ENCODE measurements around the gene FLAD1. TPM values are rescaled to one million over a fixed set of nuclear protein-coding genes. Genes with fewer than 3 reads are reported as not detected.

The FLAD1 gene
- total RNA-seq, 1 experiment from 2014 or later, result 58.4 TPM

DNA sequence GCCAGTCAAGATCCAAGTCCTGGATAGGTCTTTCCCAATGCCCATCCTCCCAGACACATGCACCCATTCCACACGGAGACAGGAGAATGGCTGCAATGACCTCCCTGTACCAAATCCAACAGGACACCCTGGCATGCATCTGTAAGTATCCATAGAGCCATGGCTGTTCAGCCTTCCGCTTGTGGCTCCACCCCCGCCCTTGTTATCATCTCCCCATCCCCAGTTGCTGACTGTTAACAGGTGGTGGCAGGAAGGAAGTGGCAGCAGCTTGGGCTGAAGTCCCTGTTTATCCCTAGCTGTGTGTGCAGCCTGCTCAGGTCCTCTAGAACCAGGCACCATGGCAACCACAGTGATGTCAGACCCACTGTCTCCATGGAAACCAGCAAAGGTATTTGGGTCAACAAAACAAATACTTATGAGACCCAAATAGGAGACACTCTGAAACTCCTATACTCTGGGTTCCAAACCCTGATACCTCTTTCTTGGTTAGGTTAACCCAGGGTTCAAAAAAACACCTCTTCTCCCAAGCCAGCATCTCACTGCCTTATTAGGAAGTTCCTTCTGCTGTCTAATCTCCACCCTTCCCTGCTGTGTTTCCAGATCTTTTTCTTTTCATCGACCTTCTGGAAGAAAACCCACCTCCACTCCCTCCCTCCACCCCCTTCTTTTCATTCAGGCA, 28.0 kb upstream of the FLAD1 start:
- H3K9me3 ChIP-seq (ENCODE audit: control insufficient read depth in 1 of 2, insufficient read depth in 1 of 2, low read depth in 1 of 2, low read length in 2 of 2), result no peaks in the 10 kb centered on the region
- TF ChIP-seq SRF (IDR thresholded peaks at IDR 0.05; ENCODE audit: low read depth) (0 out of 2 replicates have a peak, but pooled peaks have one; percentile 45), FOSL1 (IDR thresholded peaks at IDR 0.05; ENCODE audit: low read depth) (no peak)
- no TSS peak for BruUV-seq (replicated peaks)

DNA sequence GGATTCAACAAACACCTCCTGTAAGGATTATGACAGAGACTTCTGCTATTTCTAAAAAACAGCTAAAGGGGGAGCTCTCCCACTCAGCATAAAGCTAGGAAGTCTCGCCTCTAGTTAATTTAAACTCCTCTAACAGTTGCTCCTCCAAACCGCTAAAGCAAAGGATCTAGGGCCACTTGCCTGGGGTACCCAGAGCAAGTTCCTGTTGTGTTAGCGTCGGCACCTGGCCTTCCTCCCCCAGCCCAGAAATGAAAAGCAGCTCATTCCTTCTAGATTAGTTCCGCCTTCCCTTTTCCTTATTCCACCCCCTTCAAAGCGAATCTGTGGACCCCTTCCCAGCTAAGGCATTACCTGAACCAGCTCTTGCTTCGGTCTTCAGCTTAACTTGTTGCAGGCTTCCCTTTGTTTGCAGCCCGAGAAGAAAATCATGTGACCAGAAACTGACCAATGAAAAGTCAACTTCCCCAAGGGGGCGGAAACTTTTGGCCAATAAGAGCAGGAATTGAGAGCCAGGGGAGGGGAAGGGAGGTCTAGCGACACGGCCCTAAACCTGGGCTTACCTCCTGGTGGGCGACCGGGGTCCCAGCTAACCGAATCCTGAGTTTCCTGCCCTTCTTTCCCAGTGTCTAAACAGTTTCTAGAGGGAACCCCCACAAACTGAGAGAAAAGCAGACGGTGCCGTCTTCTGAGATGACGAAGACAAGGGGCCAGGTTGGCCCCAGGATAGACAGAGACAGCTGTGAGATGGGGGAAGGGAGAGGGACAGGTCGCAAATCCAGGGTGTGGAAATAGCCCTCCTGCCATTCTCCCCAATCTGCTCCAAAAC, 27.2 kb upstream of the FLAD1 start, which contains the start of gene PBXIP1:
TSS of gene PBXIP1 (minus strand) at position 382 of the 826 bp plus-strand sequence. CDS start 2,378 bp downstream, outside the sequence.
- H3K27me3 ChIP-seq (ENCODE audit: insufficient read depth, low read length), result no peaks in the 10 kb centered on the region
- DNase-seq (ENCODE audit: low read depth, low spot score) (peak; percentile 80), ATAC-seq (peak; percentile 88)
- no peak within 1 kb of the TSS for H2AFZ ChIP-seq (ENCODE audit: low read depth, low read length, poor library complexity, severe bottlenecking)
- no peaks in the 10 kb centered on the region for H3K9me3 ChIP-seq (ENCODE audit: control insufficient read depth in 1 of 2, insufficient read depth in 1 of 2, low read depth in 1 of 2, low read length in 2 of 2)
- ChIA-PET CTCF (interaction anchor here (0.8 to 1.3 kb wide), 6 partner anchors 18 to 409 kb away, joined by 3 to 5 read pairs (median 4); partner anchors contain the start of gene ADAM15), POLR2A (interaction anchor here (0.8 to 2.4 kb wide), 3 partner anchors 12 to 17 kb away, joined by 4 to 10 read pairs (median 9); partner anchors contain the start of gene SHC1), RAD21 (ENCODE audit: low non-redundant PET in 1 of 2, low total read pairs in 2 of 2, uncharacterized antibody in 2 of 2, unreplicated experiment in 2 of 2) (interaction anchor here in 1 of 2 experiments (1.0 kb wide), 1 partner anchor 95 kb away, joined by 4 read pairs; the partner anchor contains the start of gene ADAM15)
- intact Hi-C loops (cut with micrococcal nuclease), result no loop called here
- H3K4me2 ChIP-seq (ENCODE audit: low read length), result peak within 1 kb of the TSS; percentile 87
- no peaks in the 10 kb centered on the region for H3K9me2 ChIP-seq (ENCODE audit: insufficient read depth)
- peak within 1 kb of the TSS; percentile 56 for H3K9ac ChIP-seq (ENCODE audit: low read length)
- peak within 1 kb of the TSS; percentile 5; the same call in 1 of the 2 replicates for H3K27ac ChIP-seq (ENCODE audit: low read depth, low read length)
- peaks cover 9% of the 10 kb centered on the region for H3K79me2 ChIP-seq (ENCODE audit: insufficient read depth, low read length)
- peaks cover 18 to 40% of the 10 kb centered on the region in 2 experiments for H3K4me1 ChIP-seq (ENCODE audit: control insufficient read depth in 1 of 2, insufficient read depth in 2 of 2, low read length in 2 of 2)
- no peaks in the 10 kb centered on the region for H4K20me1 ChIP-seq (ENCODE audit: insufficient read depth)
- peaks cover 3 to 13% of the 10 kb centered on the region in 2 experiments; a peak in 2 of 4 replicates for H3K36me3 ChIP-seq (ENCODE audit: control insufficient read depth in 1 of 2, insufficient read depth in 2 of 2, low read length in 2 of 2)
- BruUV-seq (replicated peaks), result no TSS peak
- H3K4me3 ChIP-seq (replicated peaks in 1 of 2; ENCODE audit: low read depth in 1 of 2, low read length in 2 of 2), result peak within 1 kb of the TSS; percentile 60 to 62
- TF ChIP-seq ELF1 (IDR thresholded peaks at IDR 0.05; ENCODE audit: borderline replicate concordance, low read depth) (no peak), EGR1 (IDR thresholded peaks at IDR 0.05; ENCODE audit: low read depth) (no peak), RAD21 (IDR thresholded peaks at IDR 0.05; ENCODE audit: low read depth) (peak; percentile 44), TCF7L2 (IDR thresholded peaks at IDR 0.05; ENCODE audit: borderline replicate concordance, extremely low read depth, insufficient read depth, insufficient read length) (no peak), SIN3A (IDR thresholded peaks at IDR 0.05; ENCODE audit: low read depth) (peak; percentile 28; the same call in 1 of the 2 replicates), SP1 (IDR thresholded peaks at IDR 0.05; ENCODE audit: low read depth) (peak; percentile 59)
- TF ChIP-seq, protein P1, sequence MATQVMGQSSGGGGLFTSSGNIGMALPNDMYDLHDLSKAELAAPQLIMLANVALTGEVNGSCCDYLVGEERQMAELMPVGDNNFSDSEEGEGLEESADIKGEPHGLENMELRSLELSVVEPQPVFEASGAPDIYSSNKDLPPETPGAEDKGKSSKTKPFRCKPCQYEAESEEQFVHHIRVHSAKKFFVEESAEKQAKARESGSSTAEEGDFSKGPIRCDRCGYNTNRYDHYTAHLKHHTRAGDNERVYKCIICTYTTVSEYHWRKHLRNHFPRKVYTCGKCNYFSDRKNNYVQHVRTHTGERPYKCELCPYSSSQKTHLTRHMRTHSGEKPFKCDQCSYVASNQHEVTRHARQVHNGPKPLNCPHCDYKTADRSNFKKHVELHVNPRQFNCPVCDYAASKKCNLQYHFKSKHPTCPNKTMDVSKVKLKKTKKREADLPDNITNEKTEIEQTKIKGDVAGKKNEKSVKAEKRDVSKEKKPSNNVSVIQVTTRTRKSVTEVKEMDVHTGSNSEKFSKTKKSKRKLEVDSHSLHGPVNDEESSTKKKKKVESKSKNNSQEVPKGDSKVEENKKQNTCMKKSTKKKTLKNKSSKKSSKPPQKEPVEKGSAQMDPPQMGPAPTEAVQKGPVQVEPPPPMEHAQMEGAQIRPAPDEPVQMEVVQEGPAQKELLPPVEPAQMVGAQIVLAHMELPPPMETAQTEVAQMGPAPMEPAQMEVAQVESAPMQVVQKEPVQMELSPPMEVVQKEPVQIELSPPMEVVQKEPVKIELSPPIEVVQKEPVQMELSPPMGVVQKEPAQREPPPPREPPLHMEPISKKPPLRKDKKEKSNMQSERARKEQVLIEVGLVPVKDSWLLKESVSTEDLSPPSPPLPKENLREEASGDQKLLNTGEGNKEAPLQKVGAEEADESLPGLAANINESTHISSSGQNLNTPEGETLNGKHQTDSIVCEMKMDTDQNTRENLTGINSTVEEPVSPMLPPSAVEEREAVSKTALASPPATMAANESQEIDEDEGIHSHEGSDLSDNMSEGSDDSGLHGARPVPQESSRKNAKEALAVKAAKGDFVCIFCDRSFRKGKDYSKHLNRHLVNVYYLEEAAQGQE (IDR thresholded peaks at IDR 0.05; ENCODE audit: low read depth), result no peak
- TF ChIP-seq, protein P2, sequence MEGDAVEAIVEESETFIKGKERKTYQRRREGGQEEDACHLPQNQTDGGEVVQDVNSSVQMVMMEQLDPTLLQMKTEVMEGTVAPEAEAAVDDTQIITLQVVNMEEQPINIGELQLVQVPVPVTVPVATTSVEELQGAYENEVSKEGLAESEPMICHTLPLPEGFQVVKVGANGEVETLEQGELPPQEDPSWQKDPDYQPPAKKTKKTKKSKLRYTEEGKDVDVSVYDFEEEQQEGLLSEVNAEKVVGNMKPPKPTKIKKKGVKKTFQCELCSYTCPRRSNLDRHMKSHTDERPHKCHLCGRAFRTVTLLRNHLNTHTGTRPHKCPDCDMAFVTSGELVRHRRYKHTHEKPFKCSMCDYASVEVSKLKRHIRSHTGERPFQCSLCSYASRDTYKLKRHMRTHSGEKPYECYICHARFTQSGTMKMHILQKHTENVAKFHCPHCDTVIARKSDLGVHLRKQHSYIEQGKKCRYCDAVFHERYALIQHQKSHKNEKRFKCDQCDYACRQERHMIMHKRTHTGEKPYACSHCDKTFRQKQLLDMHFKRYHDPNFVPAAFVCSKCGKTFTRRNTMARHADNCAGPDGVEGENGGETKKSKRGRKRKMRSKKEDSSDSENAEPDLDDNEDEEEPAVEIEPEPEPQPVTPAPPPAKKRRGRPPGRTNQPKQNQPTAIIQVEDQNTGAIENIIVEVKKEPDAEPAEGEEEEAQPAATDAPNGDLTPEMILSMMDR (IDR thresholded peaks at IDR 0.05 in 2 of 3, conservative IDR thresholded peaks at IDR 0.05 in 1 of 3; ENCODE audit: borderline replicate concordance in 1 of 3, insufficient read depth in 1 of 3, low read depth in 2 of 3, low read length in 2 of 3), result peak in 2 of 3 experiments; percentile 2 to 30; a peak in 2 of 6 replicates

More for the DNA sequence above, 28.0 kb upstream of the FLAD1 start:
- ChIA-PET CTCF (interaction anchor here (0.8 to 1.3 kb wide), 5 partner anchors 18 to 408 kb away, joined by 3 to 5 read pairs (median 4); partner anchors contain the start of gene ADAM15), POLR2A (interaction anchor here (0.8 to 2.4 kb wide), 3 partner anchors 12 to 18 kb away, joined by 4 to 10 read pairs (median 9); partner anchors contain the start of gene SHC1), RAD21 (ENCODE audit: low non-redundant PET in 1 of 2, low total read pairs in 2 of 2, uncharacterized antibody in 2 of 2, unreplicated experiment in 2 of 2) (interaction anchor here in 1 of 2 experiments (1.0 kb wide), 1 partner anchor 96 kb away, joined by 4 read pairs; the partner anchor contains the start of gene ADAM15)
- Histone ChIP-seq H3K4me3 (replicated peaks in 1 of 2; ENCODE audit: low read depth in 1 of 2, low read length in 2 of 2) (peak overlapping the region; percentile 60 to 62), H3K36me3 (ENCODE audit: control insufficient read depth in 1 of 2, insufficient read depth in 2 of 2, low read length in 2 of 2) (peaks cover 3 to 13% of the 10 kb centered on the region in 2 experiments; a peak in 2 of 4 replicates), H3K4me2 (ENCODE audit: low read length) (peak overlapping the region; percentile 87), H3K4me1 (ENCODE audit: control insufficient read depth in 1 of 2, insufficient read depth in 2 of 2, low read length in 2 of 2) (peaks cover 14 to 33% of the 10 kb centered on the region in 2 experiments), H3K79me2 (ENCODE audit: insufficient read depth, low read length) (peaks cover 2% of the 10 kb centered on the region), H4K20me1 (ENCODE audit: insufficient read depth) (no peaks in the 10 kb centered on the region), H3K27me3 (ENCODE audit: insufficient read depth, low read length) (no peaks in the 10 kb centered on the region), H2AFZ (ENCODE audit: low read depth, low read length, poor library complexity, severe bottlenecking) (no peak overlapping the region), H3K9me2 (ENCODE audit: insufficient read depth) (no peaks in the 10 kb centered on the region), H3K9ac (ENCODE audit: low read length) (peak overlapping the region; percentile 56), H3K27ac (ENCODE audit: low read depth, low read length) (no peak overlapping the region)
- ATAC-seq, result no peak
- DNase-seq (ENCODE audit: low read depth, low spot score), result no peak
- intact Hi-C loops (cut with micrococcal nuclease), result no loop called here

Measured in HCT116 (cell line).